ENCODE measurements around the gene SLC43A2.
A peak's percentile ranks its signal among the peaks of the same experiment; 100 is the strongest.
"Not testable (repeated sequence)": the region's sequence is repeated elsewhere in the genome, so short reads cannot be mapped to it uniquely, and the experiment has no call there.

Gene SLC43A2

GRCh38 chr17:1627982-1628855, at the start of gene SLC43A2:
Gene SLC43A2, minus strand, starts transcription at chr17:1628834. Its CDS starts 960 bp downstream, at chr17:1627874.
- DNase-seq = peak; percentile 73

- no peak for DNase-seq
Observed at GRCh38 chr17:1676401-1676800, 47.8 kb upstream of the SLC43A2 start.

- peak; percentile 55 for DNase-seq
Observed at GRCh38 chr17:1673041-1673785, 44.6 kb upstream of the SLC43A2 start.

GRCh38 chr17:1663934-1664333, 35.3 kb upstream of the SLC43A2 start:
- DNase-seq = not testable (repeated sequence)

GRCh38 chr17:1661045-1661444, 32.4 kb upstream of the SLC43A2 start:
- DNase-seq = no peak

- no peak for DNase-seq
Observed at GRCh38 chr17:1658100-1658499, 29.5 kb upstream of the SLC43A2 start.

GRCh38 chr17:1653735-1654134, 25.1 kb upstream of the SLC43A2 start:
- no peak for DNase-seq

- not testable (repeated sequence) for DNase-seq
Observed at GRCh38 chr17:1652794-1653193, 24.2 kb upstream of the SLC43A2 start.

- DNase-seq = no peak
Observed at GRCh38 chr17:1651559-1651844, 22.9 kb upstream of the SLC43A2 start.

- DNase-seq = no peak
Observed at GRCh38 chr17:1650731-1651558, 22.3 kb upstream of the SLC43A2 start.

GRCh38 chr17:1649844-1650501, 21.3 kb upstream of the SLC43A2 start, which contains the start of gene RILP:
Gene RILP, minus strand, starts transcription at chr17:1649866. Its CDS starts 62 bp downstream, at chr17:1649804.
- DNase-seq = peak; percentile 48

- peak; percentile 90 for DNase-seq
Observed at GRCh38 chr17:1648963-1649843, 20.6 kb upstream of the SLC43A2 start.

GRCh38 chr17:1648173-1648962, 19.7 kb upstream of the SLC43A2 start:
- no peak for DNase-seq

- DNase-seq = no peak
Observed at GRCh38 chr17:1647802-1648171, 19.2 kb upstream of the SLC43A2 start.

GRCh38 chr17:1646199-1646875, 17.7 kb upstream of the SLC43A2 start:
- DNase-seq = no peak

GRCh38 chr17:1645207-1646171, 16.9 kb upstream of the SLC43A2 start, which contains the start of gene SCARF1:
Gene SCARF1, minus strand, starts transcription at chr17:1645732. Its CDS starts 35 bp downstream, at chr17:1645697.
- DNase-seq = no peak

GRCh38 chr17:1644493-1645206, 16.0 kb upstream of the SLC43A2 start:
- DNase-seq = peak; percentile 27

GRCh38 chr17:1643999-1644492, 15.4 kb upstream of the SLC43A2 start:
- no peak for DNase-seq
